ENCODE data around the gene DPP6. TPM values are rescaled to one million over a fixed set of nuclear protein-coding genes. Genes with fewer than 3 reads are reported as not detected.

Gene DPP6
- total RNA-seq, 3 donors from 2014 or later (not counting 1 experiment from before 2014, with no cell fraction given): not detected

DNA sequence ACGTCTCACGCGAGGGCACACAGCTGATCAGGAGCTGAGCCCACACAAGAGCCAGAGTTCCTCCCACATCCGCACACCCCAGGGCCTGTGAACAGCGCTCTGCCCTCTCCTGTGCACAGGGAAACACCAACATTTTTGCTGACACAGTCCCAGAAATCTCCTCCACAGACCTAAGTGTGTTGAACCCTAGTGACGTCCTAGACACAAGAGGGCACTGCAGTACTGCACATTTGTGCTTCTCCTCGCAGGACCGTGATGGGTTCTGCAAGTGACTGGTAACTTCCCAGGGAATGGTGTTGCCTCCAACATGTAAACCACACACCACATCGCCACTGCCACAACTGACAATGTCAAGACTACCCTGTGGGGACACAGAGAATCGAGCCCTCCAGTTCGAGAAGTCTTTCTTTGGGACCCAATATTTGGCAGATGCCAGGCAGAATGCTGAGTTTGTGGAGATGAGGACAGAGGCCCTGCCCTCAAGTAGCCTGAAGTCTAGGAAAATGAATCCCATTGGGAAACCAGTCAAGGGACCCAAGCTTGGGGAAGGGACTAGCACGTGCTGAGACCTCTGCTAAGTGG is 780.5 kb downstream of the DPP6 start:
- no peaks in the 10 kb centered on the region for H3K4me1 ChIP-seq (ENCODE audit: control insufficient read depth, insufficient read depth, low read length)
- DNase-seq (no peak), ATAC-seq (no peak)
- no peak overlapping the region for H3K27ac ChIP-seq (ENCODE audit: low read length)
- peaks cover 2 to 3% of the 10 kb centered on the region in 2 donors for H3K27me3 Mint-ChIP-seq (ENCODE audit: low read depth in 2 of 2)
- H3K4me3 Mint-ChIP-seq: no peak overlapping the region
- no peaks in the 10 kb centered on the region for H3K4me1 Mint-ChIP-seq
- TF ChIP-seq, protein P1, sequence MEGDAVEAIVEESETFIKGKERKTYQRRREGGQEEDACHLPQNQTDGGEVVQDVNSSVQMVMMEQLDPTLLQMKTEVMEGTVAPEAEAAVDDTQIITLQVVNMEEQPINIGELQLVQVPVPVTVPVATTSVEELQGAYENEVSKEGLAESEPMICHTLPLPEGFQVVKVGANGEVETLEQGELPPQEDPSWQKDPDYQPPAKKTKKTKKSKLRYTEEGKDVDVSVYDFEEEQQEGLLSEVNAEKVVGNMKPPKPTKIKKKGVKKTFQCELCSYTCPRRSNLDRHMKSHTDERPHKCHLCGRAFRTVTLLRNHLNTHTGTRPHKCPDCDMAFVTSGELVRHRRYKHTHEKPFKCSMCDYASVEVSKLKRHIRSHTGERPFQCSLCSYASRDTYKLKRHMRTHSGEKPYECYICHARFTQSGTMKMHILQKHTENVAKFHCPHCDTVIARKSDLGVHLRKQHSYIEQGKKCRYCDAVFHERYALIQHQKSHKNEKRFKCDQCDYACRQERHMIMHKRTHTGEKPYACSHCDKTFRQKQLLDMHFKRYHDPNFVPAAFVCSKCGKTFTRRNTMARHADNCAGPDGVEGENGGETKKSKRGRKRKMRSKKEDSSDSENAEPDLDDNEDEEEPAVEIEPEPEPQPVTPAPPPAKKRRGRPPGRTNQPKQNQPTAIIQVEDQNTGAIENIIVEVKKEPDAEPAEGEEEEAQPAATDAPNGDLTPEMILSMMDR (IDR thresholded peaks at IDR 0.05): no peak
- H3K36me3 Mint-ChIP-seq: no peaks in the 10 kb centered on the region
- no peaks in the 10 kb centered on the region for H3K36me3 ChIP-seq (ENCODE audit: control insufficient read depth, insufficient read depth, low read length)
- no peak overlapping the region for H3K4me3 ChIP-seq (ENCODE audit: low read length)
- intact Hi-C loops (cut with micrococcal nuclease): no loop called here
- no peaks in the 10 kb centered on the region for H3K27me3 ChIP-seq (ENCODE audit: control insufficient read depth, insufficient read depth, low read length)
- H3K27ac Mint-ChIP-seq: no peak overlapping the region
- WGBS (ENCODE audit: insufficient coverage): 65% methylated on average over 12 of the region's 12 CpGs
- H3K9me3 ChIP-seq (ENCODE audit: control insufficient read depth, insufficient read depth, low read length): no peaks in the 10 kb centered on the region
- H3K9me3 Mint-ChIP-seq: no peaks in the 10 kb centered on the region

DNA sequence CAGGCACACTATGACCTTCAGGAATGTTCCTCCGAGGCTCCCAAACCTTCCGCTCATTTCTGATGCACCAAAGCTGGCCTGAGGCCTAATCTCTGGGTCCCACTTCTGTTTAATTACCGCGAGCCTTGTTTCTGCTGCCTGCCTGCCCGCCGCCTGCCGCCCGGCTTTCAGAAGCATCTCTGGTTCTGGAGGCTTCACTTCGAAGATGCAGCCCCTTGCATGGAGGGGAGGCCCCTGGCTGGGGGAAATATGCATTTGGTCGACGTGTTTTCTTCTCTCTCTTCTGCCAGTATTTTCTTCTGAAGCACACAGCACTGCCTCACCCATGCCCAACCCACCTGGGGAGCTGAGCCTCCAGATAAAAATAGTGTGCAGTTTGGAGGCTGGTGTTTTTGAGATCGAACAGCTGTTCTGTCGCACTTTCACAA is 783.8 kb downstream of the DPP6 start:
- H3K27ac ChIP-seq (ENCODE audit: low read length): no peak overlapping the region
- H3K36me3 ChIP-seq (ENCODE audit: control insufficient read depth, insufficient read depth, low read length): no peaks in the 10 kb centered on the region
- Mint-ChIP-seq H3K4me1 (no peaks in the 10 kb centered on the region), H3K9me3 (no peaks in the 10 kb centered on the region), H3K36me3 (no peaks in the 10 kb centered on the region), H3K4me3 (no peak overlapping the region), H3K27ac (no peak overlapping the region), H3K27me3 (ENCODE audit: low read depth in 2 of 2) (peaks cover 0 to 5% of the 10 kb centered on the region in 2 donors)
- H3K9me3 ChIP-seq (ENCODE audit: control insufficient read depth, insufficient read depth, low read length): no peaks in the 10 kb centered on the region
- DNase-seq (no peak), ATAC-seq (no peak)
- 78% methylated on average over 12 of the region's 13 CpGs for WGBS (ENCODE audit: insufficient coverage)
- no peak overlapping the region for H3K4me3 ChIP-seq (ENCODE audit: low read length)
- no peaks in the 10 kb centered on the region for H3K4me1 ChIP-seq (ENCODE audit: control insufficient read depth, insufficient read depth, low read length)
- H3K27me3 ChIP-seq (ENCODE audit: control insufficient read depth, insufficient read depth, low read length): no peaks in the 10 kb centered on the region
- intact Hi-C loops (cut with micrococcal nuclease): no loop called here
- TF ChIP-seq, protein P1 (IDR thresholded peaks at IDR 0.05): no peak

DNA sequence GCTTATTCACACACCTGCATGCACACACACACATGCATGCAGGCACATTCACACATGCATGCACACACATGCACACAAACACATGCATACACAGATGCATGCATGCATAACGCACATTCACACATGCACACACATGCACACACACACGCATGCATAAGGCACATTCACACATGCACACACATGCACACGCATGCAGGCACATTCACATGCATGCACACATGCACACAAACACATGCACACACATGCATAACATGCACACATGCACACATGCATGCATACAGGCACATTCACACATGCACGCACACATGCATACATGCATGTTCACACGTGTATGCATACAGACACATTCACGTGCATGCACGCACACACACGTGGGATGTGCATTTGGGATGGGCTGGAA is 784.9 kb downstream of the DPP6 start:
- Mint-ChIP-seq H3K27me3 (ENCODE audit: low read depth in 2 of 2) (peaks cover 0 to 5% of the 10 kb centered on the region in 2 donors), H3K27ac (no peak overlapping the region), H3K9me3 (no peaks in the 10 kb centered on the region), H3K36me3 (no peaks in the 10 kb centered on the region), H3K4me3 (no peak overlapping the region), H3K4me1 (no peaks in the 10 kb centered on the region)
- Histone ChIP-seq H3K36me3 (ENCODE audit: control insufficient read depth, insufficient read depth, low read length) (no peaks in the 10 kb centered on the region), H3K27ac (ENCODE audit: low read length) (no peak overlapping the region), H3K27me3 (ENCODE audit: control insufficient read depth, insufficient read depth, low read length) (no peaks in the 10 kb centered on the region), H3K9me3 (ENCODE audit: control insufficient read depth, insufficient read depth, low read length) (no peaks in the 10 kb centered on the region), H3K4me3 (ENCODE audit: low read length) (no peak overlapping the region), H3K4me1 (ENCODE audit: control insufficient read depth, insufficient read depth, low read length) (no peaks in the 10 kb centered on the region)
- TF ChIP-seq, protein P1 (IDR thresholded peaks at IDR 0.05): no peak
- DNase-seq: no peak
- intact Hi-C loops (cut with micrococcal nuclease): no loop called here
- no peak for ATAC-seq
- WGBS (ENCODE audit: insufficient coverage): 96% methylated on average over 8 of the region's 8 CpGs

DNA sequence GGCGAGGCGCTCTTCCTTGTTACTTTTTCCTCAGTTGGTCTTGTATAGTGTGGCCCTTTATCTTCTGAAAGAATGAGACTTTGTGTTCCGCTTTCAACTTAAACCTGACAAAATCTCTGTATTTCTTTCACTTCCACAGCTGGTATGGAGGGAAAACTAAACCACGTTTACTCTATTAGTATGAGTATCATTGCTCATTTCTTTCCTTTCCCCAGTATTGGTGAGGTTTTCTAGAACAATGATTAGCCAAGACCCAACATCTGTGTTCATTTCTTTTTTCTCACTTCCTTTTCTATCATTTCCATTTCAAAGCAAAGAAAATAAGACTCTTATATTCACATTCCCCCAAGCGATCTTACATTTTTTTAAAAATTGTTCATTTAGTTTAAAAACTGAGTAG is 785.4 kb downstream of the DPP6 start:
- Histone ChIP-seq H3K9me3 (ENCODE audit: control insufficient read depth, insufficient read depth, low read length) (no peaks in the 10 kb centered on the region), H3K36me3 (ENCODE audit: control insufficient read depth, insufficient read depth, low read length) (no peaks in the 10 kb centered on the region), H3K4me3 (ENCODE audit: low read length) (no peak overlapping the region), H3K27ac (ENCODE audit: low read length) (no peak overlapping the region), H3K27me3 (ENCODE audit: control insufficient read depth, insufficient read depth, low read length) (no peaks in the 10 kb centered on the region), H3K4me1 (ENCODE audit: control insufficient read depth, insufficient read depth, low read length) (no peaks in the 10 kb centered on the region)
- intact Hi-C loops (cut with micrococcal nuclease): no loop called here
- H3K27ac Mint-ChIP-seq: no peak overlapping the region
- no peaks in the 10 kb centered on the region for H3K4me1 Mint-ChIP-seq
- DNase-seq (no peak), ATAC-seq (no peak)
- H3K9me3 Mint-ChIP-seq: no peaks in the 10 kb centered on the region
- H3K4me3 Mint-ChIP-seq: no peak overlapping the region
- H3K36me3 Mint-ChIP-seq: no peaks in the 10 kb centered on the region
- TF ChIP-seq, protein P1 (IDR thresholded peaks at IDR 0.05): no peak
- WGBS (ENCODE audit: insufficient coverage): 96% methylated on average over 3 of the region's 5 CpGs
- peaks cover 0 to 5% of the 10 kb centered on the region in 2 donors for H3K27me3 Mint-ChIP-seq (ENCODE audit: low read depth in 2 of 2)

Data from natural killer cell (primary cell).